Stimulated activated CD4-positive, alpha-beta T cell treated with anti-CD3 and anti-CD28 coated beads, Interleukin-4, amount 100 ng/mL, for 4 hours (primary cell): ENCODE data around the gene NUTF2.
A peak's percentile ranks its signal among the peaks of the same experiment; 100 is the strongest.

Source experiments
- DNase-seq, 2 experiments: peaks; one replicate each; pipeline ENCODE4 v3.0.0-alpha.2; 2020

The NUTF2 gene

GRCh38 chr16:67865318-67865717 lies 18.6 kb downstream of the NUTF2 start:
- no peak for DNase-seq

GRCh38 chr16:67868290-67868689 lies 21.6 kb downstream of the NUTF2 start:
- no peak for DNase-seq

GRCh38 chr16:67869653-67870052 lies 22.9 kb downstream of the NUTF2 start:
- DNase-seq: no peak

- no peak for DNase-seq
These were observed 24.5 kb downstream of the NUTF2 start for GRCh38 chr16:67871256-67871655.

- no peak for DNase-seq
These were observed 25.4 kb downstream of the NUTF2 start for GRCh38 chr16:67872131-67872630.

- peak; percentile 82 to 85 for DNase-seq
These were observed 26.1 kb downstream of the NUTF2 start, which contains the start of gene EDC4 for GRCh38 chr16:67872631-67873434. Gene EDC4 (plus strand): TSS chr16:67873052. CDS start chr16:67873262, 210 bp downstream.

- DNase-seq: no peak
These were observed 27.0 kb downstream of the NUTF2 start for GRCh38 chr16:67873435-67874370.

- no peak for DNase-seq
These were observed 27.6 kb downstream of the NUTF2 start for GRCh38 chr16:67874372-67874771.

- DNase-seq: no peak
These were observed 30.3 kb downstream of the NUTF2 start for GRCh38 chr16:67877064-67877463.

- no peak for DNase-seq
These were observed 31.5 kb downstream of the NUTF2 start for GRCh38 chr16:67878232-67878631.

GRCh38 chr16:67878846-67879245 lies 32.1 kb downstream of the NUTF2 start:
- no peak for DNase-seq

GRCh38 chr16:67879462-67879861 lies 32.7 kb downstream of the NUTF2 start:
- DNase-seq: no peak

GRCh38 chr16:67879936-67880335 lies 33.2 kb downstream of the NUTF2 start:
- DNase-seq: no peak

- DNase-seq: no peak
These were observed 33.9 kb downstream of the NUTF2 start for GRCh38 chr16:67880584-67880983.

- no peak for DNase-seq
These were observed 35.0 kb downstream of the NUTF2 start for GRCh38 chr16:67881621-67882161.

- DNase-seq: no peak
These were observed 35.8 kb downstream of the NUTF2 start for GRCh38 chr16:67882374-67883145.

GRCh38 chr16:67883146-67883871 lies 36.6 kb downstream of the NUTF2 start:
- DNase-seq: no peak

- DNase-seq: peak; percentile 60 to 73
These were observed 37.1 kb downstream of the NUTF2 start for GRCh38 chr16:67883872-67884261.

GRCh38 chr16:67884684-67885083 lies 38.0 kb downstream of the NUTF2 start, which contains the start of gene NRN1L:
Gene NRN1L (plus strand): TSS chr16:67884885. CDS start chr16:67884904, 19 bp downstream.
- DNase-seq: no peak

GRCh38 chr16:67885545-67885944 lies 38.8 kb downstream of the NUTF2 start:
- no peak for DNase-seq

GRCh38 chr16:67885976-67886375 lies 39.2 kb downstream of the NUTF2 start:
- no peak for DNase-seq

- no peak for DNase-seq
These were observed 39.7 kb downstream of the NUTF2 start for GRCh38 chr16:67886387-67886786.
